Measurements from ENCODE around the gene SH3BP1. TPM values are rescaled to one million over a fixed set of nuclear protein-coding genes. Genes with fewer than 3 reads are reported as not detected.

Gene SH3BP1
- total RNA-seq, 1 experiment from 2014 or later = 39.4 TPM

GRCh38 chr22:37633625-37634416 lies 5.6 kb upstream of the SH3BP1 start (continued):
- TF ChIP-seq ZNF425 (CRISPR knock-in tag; conservative IDR thresholded peaks at IDR 0.05) (no peak), CBFB (CRISPR knock-in tag; IDR thresholded peaks at IDR 0.05; ENCODE audit: low read depth) (no peak), ZSCAN18 (CRISPR knock-in tag; IDR thresholded peaks at IDR 0.05) (no peak), STAT6 (CRISPR knock-in tag; conservative IDR thresholded peaks at IDR 0.05; ENCODE audit: low read depth) (no peak), MLX (CRISPR knock-in tag; IDR thresholded peaks at IDR 0.05) (no peak)

- peaks cover 22% of the 10 kb centered on the region for H3K4me1 Mint-ChIP-seq
- H3K36me3 Mint-ChIP-seq = no peaks in the 10 kb centered on the region
- 0 out of 2 replicates have a peak, but pooled peaks have one; percentile 1 for ATAC-seq
- H3K9me3 Mint-ChIP-seq = no peaks in the 10 kb centered on the region
- DNase-seq (ENCODE audit: low spot score) = no peak
- ChIA-PET POLR2A (interaction anchor here (0.5 to 1.6 kb wide), 2 partner anchors 9 to 115 kb away, joined by 4 to 6 read pairs; no protein-coding TSS in a partner anchor), CTCF (interaction anchor here (0.5 to 11.4 kb wide), 27 partner anchors 9 to 229 kb away, joined by 3 to 152 read pairs (median 6); partner anchors contain the start of genes GCAT, GGA1, NOL12 and PDXP)
- H3K27ac Mint-ChIP-seq = peak overlapping the region; percentile 19; the same call in 1 of the 2 replicates
- TF ChIP-seq ZNF423 (CRISPR knock-in tag; IDR thresholded peaks at IDR 0.05) = no peak
- TF ChIP-seq GTF2I (CRISPR knock-in tag; conservative IDR thresholded peaks at IDR 0.05) = no peak
- no peak for TF ChIP-seq CTCF (IDR thresholded peaks at IDR 0.05)
- TF ChIP-seq SMAD4 (CRISPR knock-in tag; IDR thresholded peaks at IDR 0.05) = no peak
- TF ChIP-seq E2F5 (CRISPR knock-in tag; IDR thresholded peaks at IDR 0.05) = no peak
- no peak for TF ChIP-seq ESRRA (CRISPR knock-in tag; IDR thresholded peaks at IDR 0.05; ENCODE audit: borderline replicate concordance)
- TF ChIP-seq ZNF232 (CRISPR knock-in tag; IDR thresholded peaks at IDR 0.05) = no peak
- no peak for TF ChIP-seq ARID4B (CRISPR knock-in tag; IDR thresholded peaks at IDR 0.05; ENCODE audit: borderline replicate concordance)
- TF ChIP-seq TEAD1 (CRISPR knock-in tag; IDR thresholded peaks at IDR 0.05) = no peak
- peak overlapping the region; percentile 33; the same call in 1 of the 2 replicates for H3K4me3 Mint-ChIP-seq
- H3K27me3 Mint-ChIP-seq (ENCODE audit: low read depth) = no peaks in the 10 kb centered on the region
Observed at GRCh38 chr22:37634417-37634924, 5.0 kb upstream of the SH3BP1 start.

Measured in WTC11 (cell line).